ENCODE results near the gene PUS10.
A peak's percentile ranks its signal among the peaks of the same experiment; 100 is the strongest.
"Not testable (repeated sequence)": the region's sequence is repeated elsewhere in the genome, so short reads cannot be mapped to it uniquely, and the experiment has no call there.

The PUS10 gene

GRCh38 chr2:60936757-60937156, 81.3 kb downstream of the PUS10 start:
- no peak for DNase-seq (ENCODE audit: low read depth in 4 of 4, low spot score in 1 of 4)

DNA sequence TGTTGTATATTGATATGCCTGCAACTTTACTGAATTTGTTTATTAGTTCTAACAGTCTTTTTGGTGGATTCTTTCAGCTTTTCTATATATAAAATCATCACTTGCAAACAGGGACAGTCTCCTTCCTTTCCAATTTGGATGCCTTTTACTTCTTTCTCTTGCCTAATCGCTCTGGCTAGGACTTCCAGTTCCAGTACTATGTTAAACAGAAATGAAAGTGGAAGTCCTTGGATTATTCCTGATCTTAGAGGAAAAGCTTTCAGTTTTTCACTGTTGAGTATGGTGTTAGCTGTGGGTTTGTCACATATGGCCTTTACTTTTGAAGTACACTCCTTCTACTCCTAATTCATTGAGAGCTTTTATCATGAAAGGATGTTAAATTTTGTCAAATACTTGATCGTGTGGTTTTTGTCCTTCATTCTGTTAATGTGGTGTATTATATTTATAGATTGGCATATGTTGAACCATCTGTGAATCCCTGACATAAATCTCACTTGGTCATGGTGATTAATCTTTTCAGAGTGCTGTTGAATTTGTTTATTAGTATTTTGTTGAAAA, 83.8 kb downstream of the PUS10 start:
- DNase-seq (ENCODE audit: low read depth in 4 of 4, low spot score in 1 of 4) = no peak

DNA sequence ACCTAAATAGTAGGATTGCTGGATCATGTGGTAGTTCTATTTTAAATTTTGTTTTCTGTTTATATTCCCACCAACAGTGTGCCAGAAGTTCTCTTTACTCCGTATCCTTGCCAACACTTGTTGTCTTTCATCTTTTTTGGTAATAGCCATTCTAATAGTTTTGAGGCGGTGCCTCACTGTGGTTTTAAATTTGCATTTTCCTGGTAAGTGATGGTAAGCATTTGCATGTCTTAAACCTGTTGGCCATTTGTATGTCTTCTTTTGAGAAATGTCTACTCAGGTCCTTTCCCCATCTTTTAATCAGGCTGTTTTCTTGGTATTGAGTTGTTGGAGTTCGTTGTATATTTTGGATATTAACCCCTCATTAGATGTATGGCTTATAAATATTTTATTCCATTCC, 85.1 kb downstream of the PUS10 start:
- DNase-seq (ENCODE audit: low read depth in 4 of 4, low spot score in 1 of 4) = no peak

GRCh38 chr2:60932061-60932460, 86.0 kb downstream of the PUS10 start:
- not testable (repeated sequence) for DNase-seq (ENCODE audit: low read depth in 4 of 4, low spot score in 1 of 4)

- no peak for DNase-seq (ENCODE audit: low read depth in 4 of 4, low spot score in 1 of 4)
Observed at GRCh38 chr2:60926741-60927552, 91.1 kb downstream of the PUS10 start.

- DNase-seq (ENCODE audit: low read depth in 4 of 4, low spot score in 1 of 4) = no peak
Observed at GRCh38 chr2:60925994-60926740, 91.9 kb downstream of the PUS10 start.

GRCh38 chr2:60907329-60907728, 110.7 kb downstream of the PUS10 start:
- no peak for DNase-seq (ENCODE audit: low read depth in 4 of 4, low spot score in 1 of 4)

DNA sequence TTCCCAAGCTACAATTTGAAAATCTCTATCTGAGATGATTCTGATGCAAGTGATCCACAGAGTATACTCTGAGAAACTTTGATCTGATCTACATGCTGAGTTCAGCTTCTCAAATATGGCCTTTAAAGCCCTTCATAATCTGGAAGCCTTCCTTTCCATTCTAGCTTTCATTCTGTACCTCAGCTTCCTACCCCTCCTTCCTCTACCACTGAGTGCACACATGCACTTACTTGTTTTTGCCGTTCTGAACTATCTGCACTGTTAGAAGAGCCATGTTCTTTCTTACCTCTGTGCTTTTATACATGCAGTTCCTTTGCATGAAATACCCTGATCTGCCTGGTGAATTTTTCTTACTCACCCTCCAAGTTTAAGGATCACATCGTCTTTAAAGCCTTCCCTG, 111.7 kb downstream of the PUS10 start:
- no peak for DNase-seq (ENCODE audit: low read depth in 4 of 4, low spot score in 1 of 4)

DNA sequence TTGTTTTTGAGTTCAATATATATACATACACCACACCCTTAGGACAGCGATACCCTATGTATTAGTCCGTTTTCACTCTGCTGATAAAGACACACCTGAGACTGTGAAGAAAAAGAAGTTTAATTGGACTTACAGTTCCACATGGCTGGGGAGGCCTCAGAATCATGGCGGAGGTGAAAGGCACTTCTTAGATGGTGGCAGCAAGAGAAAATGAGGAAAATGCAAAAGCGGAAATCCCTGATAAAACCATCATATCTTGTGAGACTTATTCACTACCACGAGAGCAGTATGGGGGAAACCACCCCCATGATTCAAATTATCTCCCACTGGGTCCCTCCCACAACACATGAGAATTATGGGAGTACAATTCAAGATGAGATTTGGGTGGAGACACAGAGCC, 112.2 kb downstream of the PUS10 start:
- DNase-seq (ENCODE audit: low read depth in 4 of 4, low spot score in 1 of 4) = not testable (repeated sequence)

- DNase-seq (ENCODE audit: low read depth in 4 of 4, low spot score in 1 of 4) = not testable (repeated sequence)
Observed at GRCh38 chr2:60901296-60901695, 116.8 kb downstream of the PUS10 start.

GRCh38 chr2:60899892-60900249, 118.2 kb downstream of the PUS10 start:
- DNase-seq (ENCODE audit: low read depth in 4 of 4, low spot score in 1 of 4) = no peak

- peak in 3 of 4 experiments; percentile 23 to 46 (median 36) for DNase-seq (ENCODE audit: low read depth in 4 of 4, low spot score in 1 of 4)
Observed at GRCh38 chr2:60899230-60899891, 118.7 kb downstream of the PUS10 start.

GRCh38 chr2:60898567-60898966, 119.5 kb downstream of the PUS10 start:
- DNase-seq (ENCODE audit: low read depth in 4 of 4, low spot score in 1 of 4) = no peak

All from stimulated activated CD4-positive, alpha-beta T cell treated with anti-CD3 and anti-CD28 coated beads, Interleukin-1b, Interleukin-23, amount 100 ng/mL, for 24 hours (primary cell).